Endothelial cell (in vitro differentiated cells): ENCODE measurements around the gene SASH1. TPM values are rescaled to one million over a fixed set of nuclear protein-coding genes. Genes with fewer than 3 reads are reported as not detected.

ENCODE experiments used
- DNase-seq: peaks from one replicate; pipeline ENCODE4 v3.0.0; 2021; ENCODE audit warnings: low spot score
- H3K27ac Mint-ChIP-seq: one replicate; pipeline ENCODE4 v1.8.0; 2021; ENCODE audit warnings: mixed read lengths, inconsistent platforms; ENCODE audit not compliant: unreplicated experiment
- H3K27me3 Mint-ChIP-seq: one replicate; pipeline ENCODE4 v1.8.0; 2021; ENCODE audit warnings: mild to moderate bottlenecking, moderate library complexity, mixed read lengths, inconsistent platforms; ENCODE audit not compliant: unreplicated experiment
- H3K36me3 Mint-ChIP-seq: one replicate; pipeline ENCODE4 v1.8.0; 2021; ENCODE audit warnings: mild to moderate bottlenecking, low read depth, mixed read lengths, inconsistent platforms; ENCODE audit not compliant: unreplicated experiment
- H3K4me1 Mint-ChIP-seq: one replicate; pipeline ENCODE4 v1.8.0; 2021; ENCODE audit warnings: mild to moderate bottlenecking, mixed read lengths, inconsistent platforms; ENCODE audit not compliant: unreplicated experiment
- H3K4me3 Mint-ChIP-seq: one replicate; pipeline ENCODE4 v1.8.0; 2021; ENCODE audit warnings: mild to moderate bottlenecking, mixed read lengths, inconsistent platforms; ENCODE audit not compliant: unreplicated experiment
- H3K9me3 Mint-ChIP-seq: one replicate; pipeline ENCODE4 v1.8.0; 2021; ENCODE audit warnings: mixed read lengths, inconsistent platforms; ENCODE audit not compliant: unreplicated experiment
- total RNA-seq: library from RNA; stranded (reverse); fragmentation: NEBNext Ultra II Directional; extraction: Animal tissue kit (Norgen Biotek cat#: 25700); gene quantifications from one replicate; pipeline ENCODE4 v1.2.1, GENCODE V29; 2021; ENCODE audit not compliant: unreplicated experiment
- TF ChIP-seq, protein P1 (sequence below): fragments of 200-600 bp; sonication (generic); IDR thresholded peaks from one replicate; pipeline ENCODE4 v1.5.0; 2021; ENCODE audit warnings: antibody characterized with exemption; ENCODE audit not compliant: unreplicated experiment

The SASH1 gene
- total RNA-seq, 1 donor from 2014 or later, result 138 TPM

DNA sequence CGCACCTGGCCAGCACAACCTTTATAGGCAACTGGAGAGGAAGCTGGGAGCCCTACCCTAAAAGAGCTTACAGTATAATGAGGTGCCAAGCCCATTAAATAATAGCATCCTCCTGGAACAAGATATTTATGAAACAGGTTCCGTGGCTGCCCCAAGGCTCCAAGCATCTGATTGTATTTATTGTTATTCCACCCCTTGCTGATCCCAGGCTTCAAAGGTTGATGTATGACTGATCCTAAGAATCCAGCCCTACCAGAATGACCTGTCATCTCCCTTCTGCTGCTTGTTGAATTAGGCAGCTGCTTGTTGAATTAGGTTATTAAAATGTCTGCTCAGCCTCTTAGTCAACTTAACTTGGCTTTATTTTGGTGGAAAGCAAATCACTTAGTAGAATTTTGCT, 35.2 kb upstream of the SASH1 start:
- H3K4me3 Mint-ChIP-seq, result no peak overlapping the region
- no peaks in the 10 kb centered on the region for H3K36me3 Mint-ChIP-seq
- H3K27ac Mint-ChIP-seq, result no peak overlapping the region
- H3K4me1 Mint-ChIP-seq, result peaks cover 23% of the 10 kb centered on the region
- H3K9me3 Mint-ChIP-seq, result no peaks in the 10 kb centered on the region
- DNase-seq, result no peak
- TF ChIP-seq, protein P1, sequence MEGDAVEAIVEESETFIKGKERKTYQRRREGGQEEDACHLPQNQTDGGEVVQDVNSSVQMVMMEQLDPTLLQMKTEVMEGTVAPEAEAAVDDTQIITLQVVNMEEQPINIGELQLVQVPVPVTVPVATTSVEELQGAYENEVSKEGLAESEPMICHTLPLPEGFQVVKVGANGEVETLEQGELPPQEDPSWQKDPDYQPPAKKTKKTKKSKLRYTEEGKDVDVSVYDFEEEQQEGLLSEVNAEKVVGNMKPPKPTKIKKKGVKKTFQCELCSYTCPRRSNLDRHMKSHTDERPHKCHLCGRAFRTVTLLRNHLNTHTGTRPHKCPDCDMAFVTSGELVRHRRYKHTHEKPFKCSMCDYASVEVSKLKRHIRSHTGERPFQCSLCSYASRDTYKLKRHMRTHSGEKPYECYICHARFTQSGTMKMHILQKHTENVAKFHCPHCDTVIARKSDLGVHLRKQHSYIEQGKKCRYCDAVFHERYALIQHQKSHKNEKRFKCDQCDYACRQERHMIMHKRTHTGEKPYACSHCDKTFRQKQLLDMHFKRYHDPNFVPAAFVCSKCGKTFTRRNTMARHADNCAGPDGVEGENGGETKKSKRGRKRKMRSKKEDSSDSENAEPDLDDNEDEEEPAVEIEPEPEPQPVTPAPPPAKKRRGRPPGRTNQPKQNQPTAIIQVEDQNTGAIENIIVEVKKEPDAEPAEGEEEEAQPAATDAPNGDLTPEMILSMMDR, result no peak
- peaks cover under 1% of the 10 kb centered on the region for H3K27me3 Mint-ChIP-seq

GRCh38 chr6:148309301-148309700, 33.3 kb upstream of the SASH1 start:
- H3K4me3 Mint-ChIP-seq, result no peak overlapping the region
- H3K27me3 Mint-ChIP-seq, result no peaks in the 10 kb centered on the region
- H3K36me3 Mint-ChIP-seq, result no peaks in the 10 kb centered on the region
- TF ChIP-seq, protein P1, result no peak
- H3K4me1 Mint-ChIP-seq, result peaks cover 33% of the 10 kb centered on the region
- no peaks in the 10 kb centered on the region for H3K9me3 Mint-ChIP-seq
- DNase-seq, result no peak
- H3K27ac Mint-ChIP-seq, result no peak overlapping the region

DNA sequence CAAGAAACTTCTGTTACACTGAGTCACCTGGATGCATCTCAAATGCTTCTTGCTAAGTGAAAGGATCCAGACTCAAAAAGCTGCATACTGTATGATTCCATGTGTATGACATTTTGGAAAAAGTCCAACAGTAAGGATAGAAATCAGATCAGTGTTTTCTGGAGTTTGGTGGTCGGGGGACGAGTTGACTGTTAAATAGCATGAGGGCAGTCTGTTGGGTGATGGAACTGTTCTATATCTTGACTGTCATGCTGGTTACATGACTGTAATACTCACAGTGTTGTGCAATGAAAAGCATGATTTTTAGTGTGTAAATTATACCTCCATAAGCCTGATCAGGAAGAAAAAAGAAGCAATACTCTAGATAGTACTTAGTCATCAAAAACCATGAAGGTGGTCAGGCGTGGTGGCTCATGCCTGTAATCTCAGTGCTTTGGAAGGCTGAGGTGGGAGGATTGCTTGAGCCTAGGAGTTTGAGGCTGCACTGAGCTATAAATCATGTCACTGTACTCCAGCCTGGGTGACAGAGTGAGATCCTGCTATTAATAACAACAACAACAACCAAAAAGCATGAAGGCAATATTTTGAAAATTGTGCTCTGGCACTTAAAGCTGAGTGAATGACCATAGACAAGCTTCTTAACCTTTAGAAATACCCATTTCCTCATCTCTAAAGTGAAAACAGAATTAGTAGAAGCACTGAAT, 30.5 kb upstream of the SASH1 start:
- Mint-ChIP-seq H3K36me3 (no peaks in the 10 kb centered on the region), H3K27ac (no peak overlapping the region), H3K9me3 (no peaks in the 10 kb centered on the region), H3K27me3 (peaks cover 2% of the 10 kb centered on the region), H3K4me1 (peaks cover 18% of the 10 kb centered on the region), H3K4me3 (no peak overlapping the region)
- DNase-seq, result no peak
- TF ChIP-seq, protein P1, result no peak

DNA sequence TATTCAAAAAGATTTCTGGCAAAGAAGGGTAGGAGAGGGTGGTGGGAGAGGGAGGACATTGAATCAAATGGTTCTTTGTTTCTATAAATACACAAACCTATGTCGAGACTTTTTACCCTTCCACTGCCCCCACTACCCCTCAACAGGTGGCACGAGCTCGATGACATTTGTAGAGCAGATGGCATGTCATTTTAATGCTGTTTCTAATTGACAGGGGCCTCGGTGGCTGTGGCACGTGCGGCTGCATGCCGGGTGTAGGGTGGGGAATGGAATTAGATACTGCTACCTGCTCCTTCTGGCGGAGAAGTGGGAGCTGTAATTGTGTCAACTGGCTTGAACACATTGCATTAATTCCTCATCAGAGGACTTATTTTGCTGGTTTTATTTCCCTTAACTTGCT, 29.1 kb upstream of the SASH1 start:
- H3K36me3 Mint-ChIP-seq, result no peaks in the 10 kb centered on the region
- no peak for DNase-seq
- no peak overlapping the region for H3K4me3 Mint-ChIP-seq
- peaks cover 18% of the 10 kb centered on the region for H3K4me1 Mint-ChIP-seq
- no peak overlapping the region for H3K27ac Mint-ChIP-seq
- no peaks in the 10 kb centered on the region for H3K9me3 Mint-ChIP-seq
- H3K27me3 Mint-ChIP-seq, result peaks cover 2% of the 10 kb centered on the region
- TF ChIP-seq, protein P1, result no peak

DNA sequence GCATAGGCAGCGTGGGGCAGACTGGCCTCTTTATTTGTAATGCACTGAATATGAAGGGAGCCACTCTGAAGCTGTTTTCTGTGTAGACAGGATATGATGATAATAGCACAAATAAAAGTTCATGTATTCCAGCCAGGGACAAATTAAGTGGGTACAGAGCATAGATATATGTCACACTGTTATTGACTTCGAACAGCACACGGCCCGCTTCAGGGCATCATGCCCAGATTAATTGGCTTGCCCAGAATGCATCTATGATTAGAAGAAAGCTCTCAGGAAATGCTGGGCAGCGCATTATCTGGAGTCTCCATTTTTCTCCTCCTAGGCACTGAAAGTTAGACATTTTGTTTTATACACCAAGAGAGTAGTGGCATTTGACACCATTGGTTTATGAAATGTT, 26.3 kb upstream of the SASH1 start:
- Mint-ChIP-seq H3K4me1 (peaks cover 12% of the 10 kb centered on the region), H3K27ac (no peak overlapping the region), H3K9me3 (no peaks in the 10 kb centered on the region), H3K36me3 (no peaks in the 10 kb centered on the region), H3K27me3 (peaks cover 2% of the 10 kb centered on the region), H3K4me3 (no peak overlapping the region)
- DNase-seq, result no peak
- TF ChIP-seq, protein P1, result no peak
